SK-N-SH (cell line): ENCODE results near the gene PRRX2. TPM values are rescaled to one million over a fixed set of nuclear protein-coding genes. Genes with fewer than 3 reads are reported as not detected.

ENCODE experiments used
- CTCF ChIA-PET: fragments of 300-600, 350-600 bp; formaldehyde crosslinking; extraction: SDS; loops from one replicate; lab custom pipeline; 2021; lab: Yijun Ruan, JAX
- POLR2A ChIA-PET: fragments of 350-600 bp; sonication (Branson Sonifier 250); formaldehyde crosslinking; extraction: SDS; loops from one replicate; lab custom pipeline; 2020; ENCODE audit warnings: antibody characterized with exemption, inconsistent platforms; lab: Yijun Ruan, JAX
- DNase-seq: peaks from one replicate; pipeline ENCODE4 v3.0.0; 2012
- H2AFZ ChIP-seq: fragments of 200-600 bp; sonication (generic); 2 replicates; pipeline ENCODE4 v1.8.1; 2016; ENCODE audit warnings: antibody characterized with exemption, mild to moderate bottlenecking, low read depth
- H3F3A ChIP-seq: fragments of 200-600 bp; sonication (generic); replicated peaks from 2 replicates; pipeline ENCODE3; 2016; ENCODE audit warnings: antibody characterized with exemption, mild to moderate bottlenecking; ENCODE audit not compliant: insufficient read depth
- H3K27ac ChIP-seq, 2 experiments: fragments of 200-500 bp in 1 of 2; fragments of 200-600 bp in 1 of 2; sonication (Bioruptor generic) in 1 of 2; sonication (generic), shearing (Covaris generic) in 1 of 2; 2 replicates each; pipeline versions ENCODE4 v1.5.1 to v1.6.1; 2014 to 2016; ENCODE audit warnings: low read depth in 2 of 2, inconsistent platforms in 1 of 2, low read length in 1 of 2, mild to moderate bottlenecking in 1 of 2, mixed read lengths in 1 of 2
- H3K27me3 ChIP-seq: fragments of 200-600 bp; sonication (generic), shearing (Covaris generic); 2 replicates; pipeline ENCODE4 v1.6.1; 2016; ENCODE audit warnings: mixed run types; ENCODE audit not compliant: insufficient read depth
- H3K36me3 ChIP-seq, 2 experiments: fragments of 200-500 bp in 1 of 2; fragments of 200-600 bp in 1 of 2; sonication (Bioruptor generic) in 1 of 2; sonication (generic) in 1 of 2; replicated peaks in 1 of 2; 2 replicates each; pipeline versions ENCODE3 to v1.5.1; 2014 to 2016; ENCODE audit warnings: low read length in 1 of 2, mild to moderate bottlenecking in 1 of 2; ENCODE audit not compliant: insufficient read depth in 2 of 2, control insufficient read depth in 1 of 2
- H3K4me1 ChIP-seq, 2 experiments: fragments of 200-500 bp in 1 of 2; fragments of 200-600 bp in 1 of 2; sonication (Bioruptor generic) in 1 of 2; sonication (generic), shearing (Covaris generic) in 1 of 2; 2 replicates each; pipeline versions ENCODE4 v1.5.1 to v1.6.1; 2014 to 2016; ENCODE audit warnings: low read depth in 1 of 2, low read length in 1 of 2, mixed run types in 1 of 2; ENCODE audit not compliant: insufficient read depth in 2 of 2, control insufficient read depth in 1 of 2
- H3K4me2 ChIP-seq: fragments of 200-600 bp; sonication (generic), shearing (Covaris generic); 2 replicates; pipeline ENCODE4 v1.6.1; 2017; ENCODE audit warnings: mixed run types
- H3K4me3 ChIP-seq, 2 experiments: fragments of 200-500 bp in 1 of 2; fragments of 200-600 bp in 1 of 2; sonication (Bioruptor generic) in 1 of 2; sonication (generic), shearing (Covaris generic) in 1 of 2; 2 replicates each; pipeline versions ENCODE4 v1.5.1 to v1.8.1; 2014 to 2016; ENCODE audit warnings: low read depth in 2 of 2, inconsistent platforms in 1 of 2, low read length in 1 of 2, mild to moderate bottlenecking in 1 of 2, mixed read lengths in 1 of 2, moderate library complexity in 1 of 2
- H3K79me2 ChIP-seq: fragments of 200-600 bp; sonication (generic); 2 replicates; pipeline ENCODE4 v1.8.1; 2017; ENCODE audit warnings: mild to moderate bottlenecking; ENCODE audit not compliant: insufficient read depth
- H3K9ac ChIP-seq: fragments of 200-600 bp; sonication (generic); 2 replicates; pipeline ENCODE4 v1.6.1; 2017; ENCODE audit warnings: mixed run types
- H3K9me2 ChIP-seq: fragments of 200-600 bp; sonication (generic); 2 replicates; pipeline ENCODE4 v1.6.1; 2017; ENCODE audit warnings: mixed run types
- H3K9me3 ChIP-seq: fragments of 200-600 bp; sonication (generic); 2 replicates; pipeline ENCODE4 v1.6.1; 2017; ENCODE audit warnings: mixed run types, mild to moderate bottlenecking, moderate library complexity
- H4K20me1 ChIP-seq: fragments of 200-600 bp; sonication (generic); 2 replicates; pipeline ENCODE4 v1.6.1; 2017; ENCODE audit warnings: mild to moderate bottlenecking, mixed run types; ENCODE audit not compliant: insufficient read depth
- CHD2 ChIP-seq: fragments of 150-350 bp; IDR thresholded peaks from 2 replicates; pipeline ENCODE4 v1.6.1; 2018; ENCODE audit warnings: low read length; ENCODE audit not compliant: partially characterized antibody
- EP300 ChIP-seq, 2 experiments: IDR thresholded peaks; 2 replicates each; pipeline versions ENCODE4 v1.4.0 to v1.6.1; 2012; ENCODE audit warnings: borderline replicate concordance in 1 of 2, low read depth in 1 of 2, low read length in 1 of 2
- FOSL2 ChIP-seq: IDR thresholded peaks from 2 replicates; pipeline ENCODE4 v1.4.0; 2012; ENCODE audit warnings: low read depth, mild to moderate bottlenecking, moderate library complexity, borderline replicate concordance
- FOXJ3 ChIP-seq: sonication (generic); formaldehyde crosslinking; IDR thresholded peaks from 2 replicates; pipeline ENCODE4 v1.5.1; 2020; ENCODE audit warnings: mild to moderate bottlenecking, missing genetic modification reagents
- FOXM1 ChIP-seq: IDR thresholded peaks from 2 replicates; pipeline ENCODE4 v1.4.0; 2012; ENCODE audit warnings: low read depth, mild to moderate bottlenecking
- GABPA ChIP-seq: IDR thresholded peaks from 2 replicates; pipeline ENCODE4 v1.4.0; 2012; ENCODE audit warnings: low read depth, mild to moderate bottlenecking
- MAX ChIP-seq: IDR thresholded peaks from 2 replicates; pipeline ENCODE4 v1.4.0; 2012; ENCODE audit warnings: low read depth
- MXI1 ChIP-seq: IDR thresholded peaks from 2 replicates; pipeline ENCODE4 v1.6.1; 2012; ENCODE audit warnings: mild to moderate bottlenecking, low read depth, low read length, improper control_type of control experiment
- POLR2AphosphoS5 ChIP-seq: IDR thresholded peaks from 2 replicates; pipeline ENCODE4 v1.6.1; 2012; ENCODE audit warnings: low read depth, low read length
- RAD21 ChIP-seq: IDR thresholded peaks from 2 replicates; pipeline ENCODE4 v1.6.1; 2012; ENCODE audit warnings: mild to moderate bottlenecking, low read length
- RFX5 ChIP-seq: IDR thresholded peaks from 2 replicates; pipeline ENCODE4 v1.6.1; 2012; ENCODE audit warnings: mild to moderate bottlenecking, improper control_type of control experiment, low read length
- SIN3A ChIP-seq: IDR thresholded peaks from 2 replicates; pipeline ENCODE4 v1.6.1; 2012; ENCODE audit warnings: low read depth, mild to moderate bottlenecking, low read length, moderate library complexity, borderline replicate concordance
- SMC3 ChIP-seq: IDR thresholded peaks from 2 replicates; pipeline ENCODE4 v1.6.1; 2012; ENCODE audit warnings: low read depth, low read length, improper control_type of control experiment
- TCF12 ChIP-seq: IDR thresholded peaks from 2 replicates; pipeline ENCODE4 v1.4.0; 2012
- TEAD4 ChIP-seq: IDR thresholded peaks from 2 replicates; pipeline ENCODE4 v1.4.0; 2012; ENCODE audit warnings: mild to moderate bottlenecking, borderline replicate concordance; ENCODE audit not compliant: insufficient read depth
- YY1 ChIP-seq: IDR thresholded peaks from 2 replicates; pipeline ENCODE4 v1.4.0; 2012; ENCODE audit warnings: low read depth, mild to moderate bottlenecking
- WGBS: methylation state at CpG from one replicate; pipeline ENCODE4 v1.1.6; 2017; ENCODE audit warnings: low lambda C conversion rate; 5-methylcytosine and 5-hydroxymethylcytosine counted together
- polyA plus RNA-seq, 3 experiments: library from polyadenylated mRNA; depleted of rRNA; stranded (reverse); fragments of >200 nt; gene quantifications; 2 replicates each; pipeline ENCODE4 v1.2.3, GENCODE V29; 2012
- TF ChIP-seq, protein P1 (sequence below): fragments of 200-600 bp; sonication (generic); IDR thresholded peaks from 2 replicates; pipeline ENCODE4 v1.6.1; 2017; ENCODE audit warnings: antibody characterized with exemption, mild to moderate bottlenecking, moderate library complexity
- TF ChIP-seq, protein P2 (sequence below): fragments of 150-350 bp; IDR thresholded peaks from 2 replicates; pipeline ENCODE4 v1.6.1; 2016; ENCODE audit warnings: mild to moderate bottlenecking, low read depth, low read length

Gene PRRX2
- 0.83 and 0.84 TPM in 2 replicates for polyA plus RNA-seq (2012; rRNA removed)
- 0.51 and 1.2 TPM in 2 replicates for polyA plus RNA-seq (2012; cell fraction: cytosol; rRNA removed)
- polyA plus RNA-seq (2012; cell fraction: nucleus; rRNA removed), result 0.37 and 0.70 TPM in 2 replicates

GRCh38 chr9:129665389-129665775, at the start of gene PRRX2:
Gene PRRX2 (plus strand): TSS chr9:129665647. CDS start chr9:129665868, 221 bp downstream.
- CTCF ChIA-PET, result interaction anchor here (1.4 to 2.2 kb wide), 2 partner anchors 61 to 125 kb away, joined by 4 to 5 read pairs; no protein-coding TSS in a partner anchor
- no peak within 1 kb of the TSS for H2AFZ ChIP-seq

DNA sequence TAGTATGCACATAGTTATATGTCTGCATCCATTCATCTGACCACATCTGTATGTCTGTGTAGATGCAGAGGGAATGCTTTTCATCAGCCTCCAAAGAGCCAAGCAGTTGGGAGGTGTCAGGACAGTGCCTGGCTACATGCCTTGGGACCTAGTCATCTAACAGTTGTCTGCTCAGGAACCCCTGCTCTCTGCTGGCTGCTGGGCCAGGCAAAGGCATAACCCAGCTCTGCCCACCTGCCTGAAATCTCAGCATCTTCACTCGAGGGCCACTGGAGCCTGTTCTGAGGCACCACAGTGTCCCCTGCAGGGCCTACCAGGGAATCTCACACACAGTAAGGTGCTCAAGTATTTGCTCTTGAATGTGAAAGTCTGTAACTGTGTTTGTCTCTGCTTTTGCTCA, 48.3 kb upstream of the PRRX2 start:
- 0% methylated on average over 1 of the region's 1 CpG for WGBS
- Histone ChIP-seq H3K4me3 (no peak overlapping the region), H2AFZ (no peak overlapping the region), H3K4me2 (no peak overlapping the region), H3F3A (no peaks in the 10 kb centered on the region), H3K27me3 (no peaks in the 10 kb centered on the region), H3K36me3 (no peaks in the 10 kb centered on the region), H3K79me2 (no peaks in the 10 kb centered on the region), H3K27ac (peak overlapping the region in 1 of 2 experiments; percentile 7; a peak in 1 of 4 replicates), H4K20me1 (no peaks in the 10 kb centered on the region), H3K9me2 (no peaks in the 10 kb centered on the region), H3K9ac (no peak overlapping the region), H3K4me1 (peaks cover 0 to 14% of the 10 kb centered on the region in 2 experiments; a peak in 1 of 4 replicates), H3K9me3 (no peaks in the 10 kb centered on the region)
- CTCF ChIA-PET, result interaction anchor here (0.6 to 15.6 kb wide), 7 partner anchors 121 to 485 kb away, joined by 3 to 235 read pairs (median 4); partner anchors contain the start of gene IER5L
- POLR2A ChIA-PET, result no interaction called here
- DNase-seq, result no peak
- TF ChIP-seq SMC3, result peak; percentile 66
- TF ChIP-seq SIN3A, result no peak
- TF ChIP-seq TEAD4, result no peak
- no peak for TF ChIP-seq FOXM1
- peak; percentile 72 for TF ChIP-seq RAD21
- TF ChIP-seq, protein P1, sequence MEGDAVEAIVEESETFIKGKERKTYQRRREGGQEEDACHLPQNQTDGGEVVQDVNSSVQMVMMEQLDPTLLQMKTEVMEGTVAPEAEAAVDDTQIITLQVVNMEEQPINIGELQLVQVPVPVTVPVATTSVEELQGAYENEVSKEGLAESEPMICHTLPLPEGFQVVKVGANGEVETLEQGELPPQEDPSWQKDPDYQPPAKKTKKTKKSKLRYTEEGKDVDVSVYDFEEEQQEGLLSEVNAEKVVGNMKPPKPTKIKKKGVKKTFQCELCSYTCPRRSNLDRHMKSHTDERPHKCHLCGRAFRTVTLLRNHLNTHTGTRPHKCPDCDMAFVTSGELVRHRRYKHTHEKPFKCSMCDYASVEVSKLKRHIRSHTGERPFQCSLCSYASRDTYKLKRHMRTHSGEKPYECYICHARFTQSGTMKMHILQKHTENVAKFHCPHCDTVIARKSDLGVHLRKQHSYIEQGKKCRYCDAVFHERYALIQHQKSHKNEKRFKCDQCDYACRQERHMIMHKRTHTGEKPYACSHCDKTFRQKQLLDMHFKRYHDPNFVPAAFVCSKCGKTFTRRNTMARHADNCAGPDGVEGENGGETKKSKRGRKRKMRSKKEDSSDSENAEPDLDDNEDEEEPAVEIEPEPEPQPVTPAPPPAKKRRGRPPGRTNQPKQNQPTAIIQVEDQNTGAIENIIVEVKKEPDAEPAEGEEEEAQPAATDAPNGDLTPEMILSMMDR, result peak; percentile 63
- TF ChIP-seq EP300 (IDR thresholded peaks at IDR 0.05; ENCODE audit: borderline replicate concordance in 1 of 2, low read depth in 1 of 2, low read length in 1 of 2), result no peak
- TF ChIP-seq MAX, result peak; percentile 27; the same call in 1 of the 2 replicates
- TF ChIP-seq RFX5, result no peak
- TF ChIP-seq FOXJ3 (CRISPR knock-in tag), result no peak
- no peak for TF ChIP-seq FOSL2
- peak; percentile 59; the same call in 1 of the 2 replicates for TF ChIP-seq TCF12
- TF ChIP-seq YY1, result no peak

More at GRCh38 chr9:129665389-129665775, at the start of gene PRRX2:
- POLR2A ChIA-PET, result interaction anchor here (1.5 kb wide), 1 partner anchor 10 kb away, joined by 7 read pairs; no protein-coding TSS in a partner anchor
- Histone ChIP-seq H3K27me3 (no peaks in the 10 kb centered on the region; the same call in 1 of the 2 replicates), H3K4me3 (peak within 1 kb of the TSS in 1 of 2 experiments; percentile 51; a peak in 2 of 4 replicates), H3K4me1 (peaks cover 0 to 15% of the 10 kb centered on the region in 2 experiments; a peak in 1 of 4 replicates), H3K36me3 (no peaks in the 10 kb centered on the region), H3K9ac (no peak within 1 kb of the TSS), H3F3A (peaks cover 3% of the 10 kb centered on the region), H3K79me2 (no peaks in the 10 kb centered on the region), H3K9me3 (no peaks in the 10 kb centered on the region)
- TF ChIP-seq FOXM1 (no peak), YY1 (no peak), GABPA (no peak), TCF12 (no peak), CHD2 (peak; percentile 20), MXI1 (0 out of 2 replicates have a peak, but pooled peaks have one; percentile 58), POLR2AphosphoS5 (no peak)
- TF ChIP-seq, protein P2, sequence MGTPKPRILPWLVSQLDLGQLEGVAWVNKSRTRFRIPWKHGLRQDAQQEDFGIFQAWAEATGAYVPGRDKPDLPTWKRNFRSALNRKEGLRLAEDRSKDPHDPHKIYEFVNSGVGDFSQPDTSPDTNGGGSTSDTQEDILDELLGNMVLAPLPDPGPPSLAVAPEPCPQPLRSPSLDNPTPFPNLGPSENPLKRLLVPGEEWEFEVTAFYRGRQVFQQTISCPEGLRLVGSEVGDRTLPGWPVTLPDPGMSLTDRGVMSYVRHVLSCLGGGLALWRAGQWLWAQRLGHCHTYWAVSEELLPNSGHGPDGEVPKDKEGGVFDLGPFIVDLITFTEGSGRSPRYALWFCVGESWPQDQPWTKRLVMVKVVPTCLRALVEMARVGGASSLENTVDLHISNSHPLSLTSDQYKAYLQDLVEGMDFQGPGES, result no peak
- TF ChIP-seq, all 33 proteins: peak for 2
- peak within 1 kb of the TSS; percentile 33; the same call in 1 of the 2 replicates for H3K4me2 ChIP-seq
- DNase-seq, result peak; percentile 92
- no peaks in the 10 kb centered on the region for H3K9me2 ChIP-seq
- H3K27ac ChIP-seq, result peak within 1 kb of the TSS in 1 of 2 experiments; percentile 78; a peak in 2 of 4 replicates
- 0% methylated on average over 2 of the region's 37 CpGs for WGBS
- no peaks in the 10 kb centered on the region for H4K20me1 ChIP-seq
